ENCODE data around the gene SYCP2L. TPM values are rescaled to one million over a fixed set of nuclear protein-coding genes. Genes with fewer than 3 reads are reported as not detected.
"Not testable (repeated sequence)": the region's sequence is repeated elsewhere in the genome, so short reads cannot be mapped to it uniquely, and the experiment has no call there.

The SYCP2L gene
- polyA plus RNA-seq, 4 donors = 3.8 to 6.9 (median 4.4) TPM

GRCh38 chr6:11002176-11002575 lies 115.3 kb downstream of the SYCP2L start:
- DNase-seq (ENCODE audit: low read depth in 4 of 4, low spot score in 3 of 4) = no peak

GRCh38 chr6:11003297-11003696 lies 116.4 kb downstream of the SYCP2L start:
- DNase-seq (ENCODE audit: low read depth in 4 of 4, low spot score in 3 of 4) = not testable (repeated sequence)

- no peak for DNase-seq (ENCODE audit: low read depth in 4 of 4, low spot score in 3 of 4)
These were observed 119.2 kb downstream of the SYCP2L start for GRCh38 chr6:11006061-11006460.

GRCh38 chr6:11007715-11008608 lies 121.1 kb downstream of the SYCP2L start:
- DNase-seq (ENCODE audit: low read depth in 4 of 4, low spot score in 3 of 4) = no peak

- DNase-seq (ENCODE audit: low read depth in 4 of 4, low spot score in 3 of 4) = no peak
These were observed 122.0 kb downstream of the SYCP2L start for GRCh38 chr6:11008821-11009220.

GRCh38 chr6:11009353-11009752 lies 122.5 kb downstream of the SYCP2L start:
- no peak for DNase-seq (ENCODE audit: low read depth in 4 of 4, low spot score in 3 of 4)

- peak in 3 of 4 donors; percentile 8 to 42 (median 18) for DNase-seq (ENCODE audit: low read depth in 4 of 4, low spot score in 3 of 4)
These were observed 125.0 kb downstream of the SYCP2L start for GRCh38 chr6:11011787-11012234.

GRCh38 chr6:11012295-11012754 lies 125.5 kb downstream of the SYCP2L start:
- no peak for DNase-seq (ENCODE audit: low read depth in 4 of 4, low spot score in 3 of 4)

GRCh38 chr6:11012976-11013720 lies 126.3 kb downstream of the SYCP2L start:
- no peak for DNase-seq (ENCODE audit: low read depth in 4 of 4, low spot score in 3 of 4)

GRCh38 chr6:11013721-11014070 lies 126.8 kb downstream of the SYCP2L start:
- DNase-seq (ENCODE audit: low read depth in 4 of 4, low spot score in 3 of 4) = no peak

- DNase-seq (ENCODE audit: low read depth in 4 of 4, low spot score in 3 of 4) = no peak
These were observed 128.2 kb downstream of the SYCP2L start for GRCh38 chr6:11015102-11015501.

- DNase-seq (ENCODE audit: low read depth in 4 of 4, low spot score in 3 of 4) = no peak
These were observed 129.6 kb downstream of the SYCP2L start for GRCh38 chr6:11016452-11016851.

- no peak for DNase-seq (ENCODE audit: low read depth in 4 of 4, low spot score in 3 of 4)
These were observed 130.2 kb downstream of the SYCP2L start for GRCh38 chr6:11017090-11017489.

GRCh38 chr6:11018225-11018624 lies 131.4 kb downstream of the SYCP2L start:
- DNase-seq (ENCODE audit: low read depth in 4 of 4, low spot score in 3 of 4) = no peak

GRCh38 chr6:11021003-11021402 lies 134.2 kb downstream of the SYCP2L start:
- DNase-seq (ENCODE audit: low read depth in 4 of 4, low spot score in 3 of 4) = no peak

- DNase-seq (ENCODE audit: low read depth in 4 of 4, low spot score in 3 of 4) = no peak
These were observed 134.9 kb downstream of the SYCP2L start for GRCh38 chr6:11021714-11022113.

- no peak for DNase-seq (ENCODE audit: low read depth in 4 of 4, low spot score in 3 of 4)
These were observed 136.2 kb downstream of the SYCP2L start for GRCh38 chr6:11023032-11023431.

Other genes with a start within 250 kb of the SYCP2L start
- 1 to 10 TPM; 1.6 to 4.4 (median 3.1) TPM for gene C6orf52, start 192.4 kb upstream of the SYCP2L start, polyA plus RNA-seq (ENCODE audit: insufficient read length in 4 of 4)
- 10 to 100 TPM; 20.6 to 24.9 (median 21.7) TPM for gene PAK1IP1, start 192.1 kb upstream of the SYCP2L start, polyA plus RNA-seq (ENCODE audit: insufficient read length in 4 of 4)
- 100 to 1,000 TPM; 149 to 187 (median 161) TPM for gene TMEM14C, start 164.0 kb upstream of the SYCP2L start, polyA plus RNA-seq (ENCODE audit: insufficient read length in 4 of 4)
- 100 to 1,000 TPM in 1 of 4 donors, 10 to 100 TPM in 3; 75.1 to 109 (median 95.8) TPM for gene TMEM14B, start 139.2 kb upstream of the SYCP2L start, polyA plus RNA-seq (ENCODE audit: insufficient read length in 4 of 4)
- 1 to 10 TPM in 3 of 4 donors, under 1 TPM in 1; 0.45 to 2.8 (median 1.4) TPM for gene MAK, start 48.5 kb upstream of the SYCP2L start, polyA plus RNA-seq (ENCODE audit: insufficient read length in 4 of 4)
- under 1 TPM in 1 of 4 donors, not detected in 3; 0.14 TPM for gene GCM2, start 5.0 kb upstream of the SYCP2L start, polyA plus RNA-seq (ENCODE audit: insufficient read length in 4 of 4)
- 10 to 100 TPM in 2 of 4 donors, 1 to 10 TPM in 2; 4.8 to 10.6 (median 10.0) TPM for gene ELOVL2, start 157.3 kb downstream of the SYCP2L start, polyA plus RNA-seq (ENCODE audit: insufficient read length in 4 of 4)
- 10 to 100 TPM; 16.6 to 21.6 (median 18.8) TPM for gene SMIM13, start 206.8 kb downstream of the SYCP2L start, polyA plus RNA-seq (ENCODE audit: insufficient read length in 4 of 4)
- under 1 TPM in 3 of 4 donors, not detected in 1; 0.12 to 0.33 (median 0.24) TPM for gene ERVFRD-1, start 224.7 kb downstream of the SYCP2L start, polyA plus RNA-seq (ENCODE audit: insufficient read length in 4 of 4)

All from left renal pelvis (tissue), 4 donors.